GM12892 (cell line): ENCODE measurements around the gene SPACA5B.

Source experiments
- POLR2A ChIP-seq: IDR thresholded peaks from 2 replicates; pipeline ENCODE4 v1.6.1; 2011; ENCODE audit warnings: low read depth, low read length, control low read depth
- TAF1 ChIP-seq: IDR thresholded peaks from 2 replicates; pipeline ENCODE4 v1.6.1; 2011; ENCODE audit warnings: low read depth, mild to moderate bottlenecking, control low read depth, low read length, borderline replicate concordance

DNA sequence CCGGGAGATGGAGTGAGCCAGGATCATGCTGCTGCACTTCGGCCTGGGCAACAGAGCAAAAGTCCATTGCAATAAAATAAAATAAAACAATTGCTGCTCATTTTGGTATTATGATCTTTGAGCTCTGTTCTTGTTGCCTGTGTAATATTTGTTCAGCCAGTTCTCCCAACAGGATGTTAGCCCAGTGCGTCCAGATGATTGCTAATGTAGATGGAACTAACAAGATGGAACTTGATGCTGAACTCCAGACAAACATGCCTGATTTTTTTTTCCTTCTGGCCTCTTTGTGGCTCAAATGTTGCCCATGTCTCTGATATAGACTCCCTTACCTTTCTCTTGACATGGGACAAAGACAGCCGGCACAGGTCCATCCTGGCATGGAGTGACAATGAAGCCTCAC lies 50.4 kb downstream of the SPACA5B start:
- TF ChIP-seq TAF1 (no peak), POLR2A (no peak)
